Mucosa of descending colon (tissue), 3 donors: ENCODE measurements around the gene RPGR. TPM values are rescaled to one million over a fixed set of nuclear protein-coding genes. Genes with fewer than 3 reads are reported as not detected.
A peak's percentile ranks its signal among the peaks of the same experiment; 100 is the strongest.

Experiments
- ATAC-seq: fragments of 200-7000 bp; cut with Tn5 transposase; one replicate; pipeline ENCODE4 v1.9.1; 2020; ENCODE audit warnings: mild to moderate bottlenecking, moderate library complexity
- DNase-seq, 3 donors: peaks; one replicate each; pipeline ENCODE4 v3.0.0-alpha.2; 2020
- H3K36me3 ChIP-seq: fragments of 200-600 bp; one replicate; pipeline ENCODE4 v1.8.0; 2021; ENCODE audit warnings: low read depth, mild to moderate bottlenecking
- H3K4me1 ChIP-seq: fragments of 200-600 bp; one replicate; pipeline ENCODE4 v1.8.0; 2021; ENCODE audit warnings: low read depth, mild to moderate bottlenecking
- H3K4me3 ChIP-seq: fragments of 200-600 bp; one replicate; pipeline ENCODE4 v1.8.0; 2021; ENCODE audit warnings: mild to moderate bottlenecking
- H3K9me3 ChIP-seq: fragments of 200-600 bp; one replicate; pipeline ENCODE4 v1.8.0; 2021; ENCODE audit warnings: mild to moderate bottlenecking
- intact Hi-C, 2 donors: fragments of 100-400 bp; cut with DNase I in 1 of 2; cut with micrococcal nuclease in 1 of 2; formaldehyde crosslinking; loops; one replicate each; pipeline versions ENCODE4 v1.11.0 to v1.11.1; 2022; cut with DNase I, micrococcal nuclease
- total RNA-seq, 3 donors: library from RNA; stranded (reverse); fragmentation: NEBNext Ultra II Directional in 2 of 3; extraction: Animal tissue kit (Norgen Biotek cat#: 25700) in 2 of 3; gene quantifications; one replicate each; pipeline versions ENCODE4 v1.2.1 to v1.2.4, GENCODE V29; 2021 to 2023
- TF ChIP-seq, protein P1 (sequence below): fragments of 200-600 bp; IDR thresholded peaks from one replicate; pipeline ENCODE4 v1.8.0; 2022; ENCODE audit warnings: antibody characterized with exemption, mild to moderate bottlenecking
- donor health status: DM: no; HTN: no; CAD: no; lungs with moderate emphysema.
- donor health status: DM: no; HTN: no; CAD: no.
- donor health status: DM: no; HTN: yes; CAD: no.

RPGR gene
- total RNA-seq, 3 donors from 2014 or later: 13.1 to 13.6 (median 13.5) TPM

DNA sequence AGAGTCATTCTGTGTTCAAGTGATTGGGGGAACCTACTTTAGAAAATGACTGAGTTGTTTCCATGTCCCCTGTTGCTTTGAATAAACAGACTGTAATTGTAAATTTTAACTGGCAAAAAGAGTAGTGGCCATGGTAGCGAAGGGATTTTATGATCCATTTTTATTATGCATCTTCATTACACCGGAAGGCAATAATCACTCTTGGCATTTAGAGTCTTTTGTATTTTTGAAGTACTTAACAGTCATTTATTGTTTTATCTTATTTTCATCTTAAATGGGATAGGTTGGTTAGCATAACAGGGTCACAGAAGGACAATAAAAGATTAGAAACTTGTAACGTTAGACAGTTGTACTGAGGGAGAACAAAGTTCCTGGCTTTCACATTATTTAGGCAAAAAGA is 14.1 kb upstream of the RPGR start:
- Histone ChIP-seq H3K9me3 (no peaks in the 10 kb centered on the region), H3K4me3 (no peak overlapping the region), H3K36me3 (no peaks in the 10 kb centered on the region), H3K4me1 (no peaks in the 10 kb centered on the region)
- DNase-seq: no peak
- ATAC-seq: no peak
- TF ChIP-seq, protein P1, sequence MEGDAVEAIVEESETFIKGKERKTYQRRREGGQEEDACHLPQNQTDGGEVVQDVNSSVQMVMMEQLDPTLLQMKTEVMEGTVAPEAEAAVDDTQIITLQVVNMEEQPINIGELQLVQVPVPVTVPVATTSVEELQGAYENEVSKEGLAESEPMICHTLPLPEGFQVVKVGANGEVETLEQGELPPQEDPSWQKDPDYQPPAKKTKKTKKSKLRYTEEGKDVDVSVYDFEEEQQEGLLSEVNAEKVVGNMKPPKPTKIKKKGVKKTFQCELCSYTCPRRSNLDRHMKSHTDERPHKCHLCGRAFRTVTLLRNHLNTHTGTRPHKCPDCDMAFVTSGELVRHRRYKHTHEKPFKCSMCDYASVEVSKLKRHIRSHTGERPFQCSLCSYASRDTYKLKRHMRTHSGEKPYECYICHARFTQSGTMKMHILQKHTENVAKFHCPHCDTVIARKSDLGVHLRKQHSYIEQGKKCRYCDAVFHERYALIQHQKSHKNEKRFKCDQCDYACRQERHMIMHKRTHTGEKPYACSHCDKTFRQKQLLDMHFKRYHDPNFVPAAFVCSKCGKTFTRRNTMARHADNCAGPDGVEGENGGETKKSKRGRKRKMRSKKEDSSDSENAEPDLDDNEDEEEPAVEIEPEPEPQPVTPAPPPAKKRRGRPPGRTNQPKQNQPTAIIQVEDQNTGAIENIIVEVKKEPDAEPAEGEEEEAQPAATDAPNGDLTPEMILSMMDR: no peak
- intact Hi-C loops: no loop called here

DNA sequence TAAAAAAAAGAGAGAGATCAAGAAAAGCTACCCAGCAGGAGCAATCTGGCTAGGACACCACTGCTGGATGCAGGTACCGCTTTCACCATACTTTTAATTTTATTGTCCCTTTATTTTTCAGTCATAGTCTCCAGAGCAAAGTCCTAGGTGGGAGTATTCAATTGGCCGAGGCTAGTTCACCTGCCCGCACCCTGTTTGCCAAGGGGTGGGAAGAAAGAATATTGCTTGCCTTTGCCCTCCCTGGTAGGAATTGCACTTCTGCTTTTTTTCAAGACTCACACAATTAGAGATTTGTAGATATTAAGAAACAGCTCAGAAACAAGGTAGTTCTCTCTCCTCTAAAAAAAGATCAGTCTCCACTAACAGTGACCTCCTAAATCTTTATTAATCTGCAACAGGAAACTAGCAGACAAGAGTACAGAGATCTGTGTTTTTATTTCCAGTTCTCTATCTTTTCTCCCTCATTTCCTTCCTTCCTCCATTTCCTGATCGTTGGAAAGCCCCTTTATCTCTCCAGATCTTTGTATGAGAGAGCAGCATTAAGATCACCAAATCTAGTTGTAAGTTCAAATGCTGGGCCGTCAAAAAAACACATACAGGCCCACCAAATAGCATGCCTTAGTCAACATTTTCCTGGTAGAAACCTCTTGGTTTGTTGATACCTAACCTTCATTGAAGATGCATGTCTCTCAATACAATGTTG is 9.4 kb upstream of the RPGR start:
- no peaks in the 10 kb centered on the region for H3K9me3 ChIP-seq
- ATAC-seq (peak; percentile 94), DNase-seq (peak in 2 of 3 donors; percentile 42 to 62)
- H3K4me3 ChIP-seq: no peak overlapping the region
- intact Hi-C loops: no loop called here
- TF ChIP-seq, protein P1: no peak
- no peaks in the 10 kb centered on the region for H3K36me3 ChIP-seq
- H3K4me1 ChIP-seq: peaks cover 2% of the 10 kb centered on the region

DNA sequence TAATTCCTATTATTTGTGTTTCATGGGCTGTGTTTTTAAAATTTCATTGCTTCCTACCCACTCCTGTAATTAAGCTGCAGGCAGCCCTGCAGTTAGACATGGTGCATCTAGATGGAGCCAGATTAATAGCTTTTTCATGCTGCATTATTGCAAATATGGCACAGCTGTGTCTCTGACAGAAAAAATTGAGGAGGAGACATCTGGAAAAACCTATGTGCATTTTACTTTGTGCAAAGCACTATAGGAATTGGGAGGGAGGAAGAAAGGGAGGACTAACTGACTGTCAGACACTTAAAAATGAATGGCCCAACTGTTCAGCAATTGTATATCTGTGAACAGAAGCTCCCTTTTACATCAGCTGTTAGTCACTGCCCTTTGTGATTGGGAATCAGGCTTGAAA is 8.1 kb upstream of the RPGR start:
- ATAC-seq: peak; percentile 52
- Histone ChIP-seq H3K36me3 (no peaks in the 10 kb centered on the region), H3K9me3 (no peaks in the 10 kb centered on the region), H3K4me3 (no peak overlapping the region), H3K4me1 (peaks cover 2% of the 10 kb centered on the region)
- no peak for DNase-seq
- intact Hi-C loops: no loop called here
- TF ChIP-seq, protein P1: no peak

DNA sequence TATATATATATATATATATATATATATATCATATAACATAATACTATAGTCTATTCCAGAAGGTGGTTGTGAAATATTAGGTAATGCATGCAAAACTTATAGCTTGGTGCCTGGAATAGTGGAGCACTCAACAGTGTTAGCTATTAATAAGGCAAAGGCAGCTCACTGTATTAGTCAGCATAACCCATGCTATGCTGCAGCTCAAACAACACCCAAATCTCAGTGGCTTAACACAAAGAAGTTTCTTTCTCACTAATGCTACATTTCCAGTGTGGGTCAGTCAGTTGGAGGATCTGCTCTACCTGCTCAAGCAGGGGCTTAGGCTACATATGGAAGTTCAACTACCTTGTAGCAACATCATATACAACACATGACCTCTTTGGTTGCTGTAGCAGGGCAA is 5.2 kb upstream of the RPGR start:
- H3K4me3 ChIP-seq: no peak overlapping the region
- ATAC-seq (no peak), DNase-seq (no peak)
- intact Hi-C loops: no loop called here
- H3K4me1 ChIP-seq: peaks cover 2% of the 10 kb centered on the region
- no peaks in the 10 kb centered on the region for H3K36me3 ChIP-seq
- TF ChIP-seq, protein P1: no peak
- no peaks in the 10 kb centered on the region for H3K9me3 ChIP-seq

DNA sequence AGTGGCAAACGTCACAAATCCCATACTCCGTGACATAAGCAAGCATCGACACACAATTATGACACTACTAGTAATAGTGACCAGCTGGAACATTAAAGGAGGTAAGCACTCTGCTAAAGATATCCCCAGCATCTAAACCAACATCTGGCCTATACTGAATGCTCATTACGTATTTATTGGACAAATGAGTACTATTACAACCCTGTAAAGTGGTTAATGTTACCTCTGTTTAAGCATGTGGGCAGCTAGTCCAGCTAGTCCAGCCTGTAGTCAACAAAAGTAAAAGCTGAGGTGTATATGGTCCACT is 419 bp upstream of the RPGR start:
- TF ChIP-seq, protein P1: no peak
- Histone ChIP-seq H3K4me3 (no peak overlapping the region), H3K9me3 (no peaks in the 10 kb centered on the region), H3K4me1 (no peaks in the 10 kb centered on the region), H3K36me3 (no peaks in the 10 kb centered on the region)
- intact Hi-C loops: no loop called here
- ATAC-seq (no peak), DNase-seq (no peak)

DNA sequence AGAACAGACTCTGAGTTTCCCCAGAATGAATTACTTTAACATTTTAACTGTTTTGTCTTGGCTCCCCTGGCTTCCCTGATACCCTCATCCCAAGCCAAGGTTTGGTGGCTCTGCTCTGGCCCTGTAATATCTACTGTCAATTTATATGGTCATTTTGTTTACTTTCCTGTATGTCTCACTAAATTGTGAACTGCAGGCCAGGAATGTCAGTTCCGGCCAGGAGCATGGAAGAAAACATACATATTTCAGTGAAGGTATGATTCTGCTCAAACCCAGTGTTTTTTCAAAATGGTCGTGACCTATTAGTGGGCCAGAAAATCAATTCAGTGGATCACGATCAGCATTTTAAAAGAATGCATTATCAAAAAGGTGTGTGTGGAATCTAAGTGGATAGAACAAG is 1.2 kb downstream of the RPGR start:
- TF ChIP-seq, protein P1: no peak
- Histone ChIP-seq H3K36me3 (no peaks in the 10 kb centered on the region), H3K4me3 (no peak overlapping the region), H3K4me1 (no peaks in the 10 kb centered on the region), H3K9me3 (no peaks in the 10 kb centered on the region)
- DNase-seq (no peak), ATAC-seq (no peak)
- intact Hi-C loops: no loop called here
